NCI-H1436 (cell line): ENCODE data around the gene LRRC8A.
"Not testable (repeated sequence)": the region's sequence is repeated elsewhere in the genome, so short reads cannot be mapped to it uniquely, and the experiment has no call there.

Experiments
- DNase-seq: peaks from one replicate; lab custom pipeline; 2025; lab: John Stamatoyannopoulos, UW

The LRRC8A gene

DNA sequence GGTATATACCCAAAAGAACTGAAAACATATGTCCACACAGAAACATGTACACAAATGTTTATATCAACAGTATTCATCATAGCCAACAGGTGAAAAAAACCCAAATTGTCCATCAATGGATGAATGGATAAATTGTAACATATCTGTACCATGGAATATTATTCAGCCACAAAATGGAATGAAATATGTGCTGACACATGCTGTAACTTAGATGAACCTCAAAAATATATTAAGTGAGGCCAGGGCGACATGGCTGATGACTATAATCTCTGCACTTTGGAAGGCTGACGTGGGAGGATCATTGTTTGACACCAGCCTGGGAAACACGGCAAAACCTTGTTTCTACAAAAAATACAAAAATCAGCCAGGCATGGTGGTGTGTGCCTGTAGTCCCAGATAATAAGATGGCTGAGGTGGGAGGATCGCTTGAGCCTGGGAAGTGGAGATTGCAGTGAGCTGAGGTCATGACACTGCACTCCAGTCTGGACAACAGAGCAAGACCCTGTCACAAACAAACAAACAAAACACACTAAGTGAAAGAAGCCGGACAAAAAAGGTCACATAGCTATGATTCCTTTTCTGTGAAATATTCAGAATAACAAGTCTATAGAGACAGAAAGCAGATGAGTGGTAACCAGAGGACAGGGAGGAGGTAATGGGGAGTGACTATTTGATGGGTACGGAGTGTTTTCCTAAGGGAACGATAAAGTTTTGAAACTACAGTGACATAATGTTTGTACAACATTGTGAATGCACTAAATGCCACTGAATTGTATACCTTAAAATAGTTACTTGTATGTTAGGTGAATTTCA, 11.6 kb upstream of the LRRC8A start:
- DNase-seq = no peak

- not testable (repeated sequence) for DNase-seq
Measured at GRCh38 chr9:128870941-128871265, 11.0 kb upstream of the LRRC8A start.

GRCh38 chr9:128877852-128878251, 4.1 kb upstream of the LRRC8A start:
- no peak for DNase-seq

DNA sequence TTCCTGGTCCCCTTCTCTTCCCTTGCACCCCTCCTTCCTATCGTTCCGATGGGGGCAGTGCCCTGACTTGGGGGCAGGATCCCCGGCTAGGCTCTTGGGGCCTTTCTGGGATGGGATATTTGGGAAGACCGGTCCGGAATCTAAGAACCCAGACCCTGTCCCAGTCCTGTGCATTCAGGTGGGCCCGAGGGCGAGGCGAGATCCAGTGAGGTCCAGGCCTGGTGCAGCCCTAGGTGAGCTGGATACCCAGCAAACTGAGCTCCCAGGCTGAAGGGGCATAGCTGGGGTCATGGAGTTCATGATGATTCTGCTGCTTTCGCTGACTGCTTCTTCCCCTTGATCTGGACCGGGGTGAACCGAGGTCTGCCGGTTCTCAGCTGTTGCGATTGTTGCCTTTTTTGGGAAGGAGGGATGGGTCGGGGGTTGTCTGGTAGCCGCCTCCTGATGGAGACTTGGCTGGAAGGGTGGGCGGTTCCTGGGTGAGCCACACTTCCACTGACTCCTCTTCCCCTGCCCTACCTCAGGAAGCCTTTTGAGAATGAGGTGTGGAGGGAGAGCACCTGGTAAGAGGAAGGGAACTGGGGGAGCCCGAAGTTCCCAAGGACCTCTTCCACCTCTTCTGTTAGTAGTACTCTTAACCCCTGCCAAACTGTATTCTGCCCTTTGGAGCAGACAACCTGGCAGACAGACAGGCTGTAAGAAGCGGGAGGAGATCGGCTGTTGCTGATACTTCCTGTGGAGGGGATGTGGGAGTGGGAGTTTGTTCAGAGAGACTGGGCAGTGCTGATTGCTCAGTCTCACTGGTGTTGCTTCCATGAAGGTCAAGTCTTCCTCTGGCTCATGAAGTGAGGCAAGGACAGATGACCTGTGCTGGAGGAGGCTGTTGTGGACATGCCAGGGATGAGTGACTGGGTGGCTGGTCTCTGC, 1.0 kb downstream of the LRRC8A start:
- no peak for DNase-seq

- DNase-seq = no peak
Measured at GRCh38 chr9:128884164-128884563, 2.2 kb downstream of the LRRC8A start.

- DNase-seq = no peak
Measured at GRCh38 chr9:128885376-128885775, 3.4 kb downstream of the LRRC8A start.

DNA sequence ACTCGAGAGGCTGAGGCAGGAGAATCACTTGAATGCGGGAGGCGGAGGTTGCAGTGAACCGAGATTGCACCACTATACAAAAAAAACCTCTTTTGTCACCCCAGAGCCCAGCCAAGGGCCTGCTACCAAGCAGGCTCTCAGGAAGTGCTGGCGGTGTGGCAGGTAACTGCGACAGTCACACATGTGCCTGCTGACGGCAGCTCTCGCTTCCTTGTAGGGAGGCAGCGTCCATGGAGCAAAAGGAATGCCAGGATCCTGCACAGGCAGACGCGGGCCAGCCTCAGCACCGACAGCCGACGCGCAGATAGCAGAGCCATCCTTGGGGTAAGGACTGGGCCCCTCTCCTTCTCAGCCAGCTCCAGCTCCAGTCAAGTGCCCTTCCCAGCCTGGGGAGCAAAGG, 3.9 kb downstream of the LRRC8A start:
- DNase-seq = no peak

- DNase-seq = no peak
Measured at GRCh38 chr9:128886211-128886891, 4.4 kb downstream of the LRRC8A start.

- DNase-seq = no peak
Measured at GRCh38 chr9:128887049-128887448, 5.1 kb downstream of the LRRC8A start.

- no peak for DNase-seq
Measured at GRCh38 chr9:128887914-128888350, 6.0 kb downstream of the LRRC8A start.

DNA sequence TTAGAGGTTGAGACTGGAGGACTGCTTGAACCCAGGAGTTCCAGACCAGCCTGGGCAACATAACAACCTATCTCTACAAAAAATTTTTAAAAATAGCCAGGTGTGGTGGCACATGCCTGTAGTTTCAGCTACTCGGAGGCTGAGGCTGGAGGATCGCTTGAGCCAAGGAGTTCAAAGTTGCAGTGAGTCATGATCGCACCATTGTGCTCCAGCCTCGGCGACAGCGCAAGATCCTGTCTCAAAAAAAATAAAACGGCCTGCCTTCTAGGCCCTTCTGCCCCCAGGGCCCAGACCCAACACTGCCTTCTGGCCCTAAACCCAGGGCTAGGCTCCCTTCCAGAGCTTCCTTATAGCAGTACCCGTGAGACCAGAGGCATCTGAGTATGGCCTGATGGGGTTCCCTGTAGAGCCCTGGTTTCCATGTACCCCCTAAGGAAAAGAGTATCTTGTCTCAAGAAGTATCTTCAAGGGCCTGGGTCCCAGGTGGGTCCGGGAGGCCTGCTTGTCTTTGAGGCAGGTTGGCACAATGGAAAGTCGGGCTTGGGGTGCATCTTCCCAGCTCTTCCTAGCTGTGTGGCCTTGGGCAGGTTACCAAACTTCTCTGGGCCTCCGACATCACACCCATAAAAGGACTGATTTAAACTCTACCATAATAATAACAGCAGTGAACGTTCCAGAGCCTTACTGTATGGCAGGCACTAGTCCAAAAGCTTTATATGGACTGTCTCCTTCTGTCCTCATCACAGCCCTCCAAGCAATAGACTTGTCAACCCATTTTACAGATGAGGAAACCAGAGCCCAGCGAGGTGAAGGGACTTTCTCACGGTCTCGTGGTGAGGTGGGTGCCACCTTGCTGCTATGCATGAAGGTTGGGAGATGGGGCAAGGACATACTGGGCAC, 9.6 kb downstream of the LRRC8A start:
- DNase-seq = no peak

- no peak for DNase-seq
Measured at GRCh38 chr9:128892221-128892921, 10.4 kb downstream of the LRRC8A start.

- no peak for DNase-seq
Measured at GRCh38 chr9:128893354-128893753, 11.4 kb downstream of the LRRC8A start.

GRCh38 chr9:128894764-128895163, 12.8 kb downstream of the LRRC8A start:
- DNase-seq = no peak

- DNase-seq = peak; percentile 80
Measured at GRCh38 chr9:128895556-128895955, 13.6 kb downstream of the LRRC8A start.

DNA sequence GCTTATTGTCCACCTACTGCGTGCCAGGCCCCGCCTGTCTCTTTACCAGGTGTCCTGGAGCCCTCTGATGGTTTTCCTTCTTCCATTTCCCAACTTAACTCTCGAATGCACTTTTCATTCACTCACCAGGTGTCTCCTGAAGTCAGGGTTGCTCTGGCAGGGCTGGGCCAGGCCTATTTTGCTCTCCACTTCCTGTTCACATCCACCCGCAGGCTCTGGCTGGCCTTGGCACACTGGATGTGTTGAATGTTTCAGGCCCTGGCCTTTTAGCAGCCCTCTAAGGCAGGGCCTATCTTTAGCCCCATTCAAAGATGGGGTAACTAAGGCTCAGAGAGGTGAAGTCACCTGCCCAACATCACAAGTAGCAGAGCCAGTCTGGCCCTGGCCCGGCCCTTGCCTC, 16.4 kb downstream of the LRRC8A start:
- DNase-seq = no peak

- DNase-seq = no peak
Measured at GRCh38 chr9:128898845-128899565, 17.1 kb downstream of the LRRC8A start.

DNA sequence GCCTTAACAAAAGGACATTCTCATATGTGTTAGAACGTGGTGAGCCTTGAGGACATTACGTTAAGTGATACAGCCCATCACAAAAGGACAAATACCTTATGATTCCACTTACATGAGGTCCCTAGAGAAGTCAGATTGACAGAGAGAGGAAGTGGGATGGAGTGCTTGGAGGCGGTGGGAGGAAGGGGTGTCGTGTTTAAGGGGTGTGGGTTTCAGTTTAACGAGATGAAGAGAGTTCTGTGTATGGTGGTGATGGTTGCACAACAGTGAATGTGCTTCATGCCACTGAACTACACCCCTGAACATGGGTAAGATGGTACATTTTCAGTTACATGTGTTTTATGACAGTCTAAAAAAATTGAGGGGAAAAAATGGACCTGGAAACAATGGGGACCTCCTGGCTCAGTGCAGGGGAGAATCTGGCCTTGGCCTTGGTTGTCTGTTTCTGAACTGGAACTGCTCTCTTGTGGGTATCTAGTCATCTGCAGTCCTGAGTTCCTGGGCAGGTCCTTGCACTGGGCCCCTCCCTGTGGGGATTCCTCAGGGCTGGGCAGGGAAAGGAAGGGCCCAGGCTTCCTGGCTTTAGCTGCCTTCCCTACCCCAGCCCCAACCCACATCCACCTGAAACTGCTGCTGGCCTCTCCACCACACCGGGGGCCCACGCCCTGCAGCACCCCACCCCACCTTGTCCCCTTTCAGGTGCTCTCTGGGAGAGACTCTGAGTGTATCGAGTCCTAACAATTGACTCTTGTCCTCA, 17.8 kb downstream of the LRRC8A start:
- DNase-seq = no peak

DNA sequence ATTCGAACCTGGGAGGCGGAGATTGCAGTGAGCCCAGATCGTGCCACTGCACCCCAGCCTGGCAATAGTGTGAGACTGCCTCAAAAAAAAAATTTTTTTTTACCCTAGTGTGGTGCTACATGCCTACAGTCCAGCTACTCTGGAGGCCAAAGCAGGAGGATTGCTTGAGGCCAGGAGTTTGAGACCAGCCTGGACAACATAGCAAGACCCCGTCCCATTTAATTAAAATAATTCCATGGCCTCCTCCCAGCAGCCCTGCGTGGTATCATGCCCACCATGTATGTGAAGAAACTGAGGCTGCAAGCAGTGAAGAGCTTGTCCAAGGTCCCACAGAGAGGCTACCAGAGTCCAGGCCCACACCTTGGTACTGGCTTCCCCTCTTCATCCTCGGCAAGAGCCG, 19.4 kb downstream of the LRRC8A start:
- DNase-seq = no peak
